ENCODE data around the gene SGCD.

DNA sequence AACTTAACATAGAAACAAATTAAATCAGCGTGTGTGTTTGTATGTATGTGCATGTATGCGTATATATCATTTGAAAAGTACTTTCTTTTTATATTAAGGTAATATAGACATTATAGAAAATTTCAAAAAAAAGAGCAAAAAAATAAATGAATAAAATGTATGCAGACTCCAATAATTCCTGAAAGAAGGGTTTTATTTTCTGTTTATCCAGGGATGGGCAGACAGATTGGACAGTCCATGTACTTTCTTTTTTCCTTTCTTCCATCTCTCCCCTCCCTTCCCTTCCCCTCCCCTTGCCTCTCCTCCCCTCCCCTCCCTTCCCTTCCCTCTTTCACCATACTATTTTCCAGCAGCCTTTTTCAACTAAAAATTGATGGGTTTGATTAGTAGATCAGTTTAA, 123.8 kb downstream of the SGCD start:
- TF ChIP-seq, protein P1, sequence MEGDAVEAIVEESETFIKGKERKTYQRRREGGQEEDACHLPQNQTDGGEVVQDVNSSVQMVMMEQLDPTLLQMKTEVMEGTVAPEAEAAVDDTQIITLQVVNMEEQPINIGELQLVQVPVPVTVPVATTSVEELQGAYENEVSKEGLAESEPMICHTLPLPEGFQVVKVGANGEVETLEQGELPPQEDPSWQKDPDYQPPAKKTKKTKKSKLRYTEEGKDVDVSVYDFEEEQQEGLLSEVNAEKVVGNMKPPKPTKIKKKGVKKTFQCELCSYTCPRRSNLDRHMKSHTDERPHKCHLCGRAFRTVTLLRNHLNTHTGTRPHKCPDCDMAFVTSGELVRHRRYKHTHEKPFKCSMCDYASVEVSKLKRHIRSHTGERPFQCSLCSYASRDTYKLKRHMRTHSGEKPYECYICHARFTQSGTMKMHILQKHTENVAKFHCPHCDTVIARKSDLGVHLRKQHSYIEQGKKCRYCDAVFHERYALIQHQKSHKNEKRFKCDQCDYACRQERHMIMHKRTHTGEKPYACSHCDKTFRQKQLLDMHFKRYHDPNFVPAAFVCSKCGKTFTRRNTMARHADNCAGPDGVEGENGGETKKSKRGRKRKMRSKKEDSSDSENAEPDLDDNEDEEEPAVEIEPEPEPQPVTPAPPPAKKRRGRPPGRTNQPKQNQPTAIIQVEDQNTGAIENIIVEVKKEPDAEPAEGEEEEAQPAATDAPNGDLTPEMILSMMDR (IDR thresholded peaks at IDR 0.05) = no peak
- TF ChIP-seq POLR2A (IDR thresholded peaks at IDR 0.05) = no peak

All from uterus (tissue), 2 donors.